NCI-H146 (cell line): ENCODE measurements around the gene DNLZ.
"Not testable (repeated sequence)": the region's sequence is repeated elsewhere in the genome, so short reads cannot be mapped to it uniquely, and the experiment has no call there.

Source experiments
- DNase-seq: peaks from one replicate; lab custom pipeline; 2025; lab: John Stamatoyannopoulos, UW

DNLZ gene

DNA sequence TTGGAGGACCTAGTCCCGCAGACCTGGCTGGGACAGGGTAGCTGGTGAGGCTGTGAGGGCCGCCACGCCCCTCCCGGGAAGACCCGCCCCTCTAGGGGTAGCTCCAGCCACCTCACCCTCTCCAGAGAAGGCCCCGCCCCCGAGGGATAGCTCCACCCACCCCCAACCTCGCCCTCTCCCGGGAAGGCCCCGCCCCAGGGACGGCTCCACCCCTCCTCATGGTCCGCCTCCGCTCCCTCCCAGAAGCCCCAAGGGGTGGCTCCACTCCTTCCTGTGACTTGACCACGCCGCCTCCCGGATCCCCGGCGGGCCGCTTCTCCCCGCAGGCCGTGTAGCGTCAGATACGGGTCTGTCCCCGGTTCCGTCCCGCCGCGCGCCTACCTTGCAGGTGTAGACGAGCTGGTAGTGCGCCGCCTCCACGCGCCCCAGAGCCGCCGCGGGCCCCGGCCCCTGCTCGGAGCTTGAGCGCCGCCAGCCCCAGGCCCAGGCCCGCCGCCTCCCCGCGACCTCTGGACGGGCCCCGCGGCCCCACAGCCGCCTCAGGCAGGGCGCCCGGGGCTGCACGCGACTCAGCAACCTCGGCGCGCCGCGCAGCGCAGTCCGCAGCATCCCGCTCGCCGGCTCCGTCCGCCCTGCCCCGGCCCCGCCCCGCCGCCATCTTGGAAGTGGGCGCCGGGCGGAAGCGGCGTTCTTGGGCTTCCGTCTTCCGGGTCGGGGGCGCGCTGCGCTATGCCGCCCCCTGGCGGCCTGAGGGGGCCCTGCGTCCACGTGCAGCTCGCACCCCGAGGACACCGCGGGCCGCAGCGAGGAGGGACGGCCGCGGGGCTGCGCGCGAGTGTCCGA, at the start of gene DNLZ:
DNLZ (minus strand) TSS at position 639 of the 843 bp plus-strand sequence; CDS start at position 609, 30 bp downstream.
- peak; percentile 90 for DNase-seq

DNA sequence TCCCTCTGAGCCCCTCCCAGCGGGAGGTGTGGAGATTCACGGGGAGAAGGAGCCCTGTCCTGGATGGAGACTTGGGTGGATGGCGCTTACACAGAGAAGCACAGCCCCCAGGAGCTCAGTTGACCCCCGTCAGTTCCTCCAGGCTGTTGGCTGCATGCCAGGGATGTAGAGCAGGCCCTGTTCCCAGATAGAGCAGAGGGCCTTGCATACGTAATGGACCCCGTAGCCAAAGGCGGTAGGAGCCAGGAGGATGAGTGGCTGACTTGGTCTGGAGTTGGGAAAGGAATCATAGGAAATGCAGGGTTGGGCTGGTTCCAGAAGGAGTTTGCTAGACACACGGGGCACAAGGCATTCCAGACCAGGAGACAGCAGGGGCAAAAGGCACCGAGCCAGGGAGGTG, 49.4 kb upstream of the DNLZ start:
- DNase-seq, result no peak

- DNase-seq, result no peak
These were observed 47.8 kb upstream of the DNLZ start for GRCh38 chr9:136411378-136411777.

DNA sequence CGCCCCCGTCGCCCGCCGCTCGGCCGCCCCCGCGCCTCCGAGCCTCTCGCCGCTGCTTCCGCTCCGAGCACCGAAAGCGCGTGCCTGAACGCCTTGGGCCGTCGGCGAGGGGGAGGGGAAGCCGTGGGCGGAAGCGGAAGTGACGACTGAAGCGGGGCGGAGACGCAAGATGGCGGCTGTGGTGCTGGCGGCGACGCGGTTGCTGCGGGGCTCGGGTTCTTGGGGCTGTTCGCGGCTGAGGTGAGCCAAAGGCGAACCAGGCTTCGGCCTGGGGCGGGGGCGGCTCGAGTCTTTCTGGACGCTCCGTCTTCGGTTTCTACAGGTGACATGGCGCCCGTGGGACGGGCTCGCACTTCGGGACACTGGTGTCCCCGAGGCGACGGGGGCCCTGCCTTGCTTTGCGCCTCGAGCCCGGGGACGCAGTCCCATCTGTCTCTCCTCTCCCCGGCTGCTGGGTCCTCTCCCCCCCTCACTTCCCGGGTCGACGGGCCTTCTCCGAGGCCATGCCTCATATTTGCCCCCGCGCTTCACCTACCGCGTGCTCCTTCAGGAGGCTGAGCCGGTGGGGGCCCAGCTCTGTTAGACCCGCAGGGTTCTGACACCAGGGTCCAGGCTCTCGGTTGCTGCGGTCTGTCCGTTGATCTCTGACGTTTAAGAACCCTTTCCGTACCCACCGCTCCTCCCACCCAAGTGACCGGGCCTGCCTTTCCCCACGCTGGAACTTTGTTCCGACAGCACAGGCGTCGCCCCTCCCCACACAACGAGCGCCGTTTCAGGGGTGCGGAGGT, 47.1 kb upstream of the DNLZ start, which contains the start of the genes ENTR1 and PMPCA:
ENTR1 (minus strand) TSS at position 115 of the 788 bp plus-strand sequence. CDS start 217 bp downstream, outside the sequence.
PMPCA (plus strand) TSS at position 159 of the 788 bp plus-strand sequence; CDS start at position 170, 11 bp downstream.
- DNase-seq, result peak; percentile 82

DNA sequence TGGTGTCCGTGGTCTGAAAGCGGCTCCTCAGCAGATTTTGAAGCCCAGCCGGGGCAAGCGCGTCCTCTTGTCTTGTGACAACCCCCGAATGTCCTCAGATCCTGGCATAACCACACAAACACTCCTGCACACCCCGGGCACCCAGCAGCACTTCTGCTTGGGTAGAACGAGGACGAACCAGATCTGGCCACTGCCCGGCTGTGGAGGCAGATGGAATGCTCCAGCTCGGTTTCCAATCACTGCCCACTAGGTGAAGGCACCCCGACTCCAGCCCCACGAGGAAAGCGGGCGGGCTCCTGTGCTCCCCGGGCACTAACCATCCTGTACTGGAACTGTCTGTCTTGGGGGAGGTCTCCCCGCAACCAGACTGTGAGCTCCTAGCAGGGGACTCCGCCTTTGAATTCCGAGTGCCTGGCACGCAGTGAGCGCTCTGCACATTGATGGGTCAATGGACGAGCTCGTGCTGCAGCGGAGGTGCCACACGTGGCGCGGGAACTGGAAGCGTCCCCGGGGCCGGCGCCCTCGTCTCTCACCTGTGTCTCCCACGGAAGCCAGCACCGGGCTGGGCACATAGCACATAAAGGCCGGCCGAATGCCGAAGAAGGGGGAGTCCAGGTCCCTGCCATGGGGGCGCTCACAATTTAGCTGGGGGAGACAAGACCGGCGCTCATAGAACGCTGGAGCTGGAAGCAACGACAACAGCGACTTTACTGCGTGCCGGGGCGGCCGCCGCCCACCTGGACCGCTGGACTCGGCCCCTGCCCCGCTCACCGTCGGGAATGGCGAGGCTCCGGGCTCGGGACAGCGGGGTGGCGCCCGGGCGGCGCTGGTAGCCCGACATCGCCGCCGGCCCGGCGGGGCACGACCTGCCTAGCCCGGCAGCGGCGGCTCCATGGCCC, 46.3 kb upstream of the DNLZ start:
- peak; percentile 16 for DNase-seq

DNA sequence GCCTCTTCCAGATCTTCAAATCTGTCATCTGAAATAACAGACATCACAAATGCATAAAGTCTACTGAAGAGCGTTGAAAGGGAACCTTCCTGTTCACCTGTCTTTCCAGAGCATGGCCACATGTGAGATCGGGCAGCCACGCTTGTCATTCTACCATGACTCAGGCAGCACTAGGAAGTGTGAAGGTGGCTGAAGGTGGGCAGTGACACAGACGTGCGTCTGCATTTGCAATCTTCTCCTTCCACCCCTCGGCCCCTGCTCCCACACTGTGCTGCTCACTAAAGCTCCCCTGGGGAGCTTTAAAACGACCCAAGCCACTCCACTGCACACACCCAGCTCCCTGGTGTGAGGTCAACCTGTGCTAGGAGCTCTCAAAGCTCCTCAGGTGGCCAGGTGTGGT, 44.4 kb upstream of the DNLZ start:
- DNase-seq, result no peak

- DNase-seq, result not testable (repeated sequence)
These were observed 43.5 kb upstream of the DNLZ start for GRCh38 chr9:136407061-136407460.

DNA sequence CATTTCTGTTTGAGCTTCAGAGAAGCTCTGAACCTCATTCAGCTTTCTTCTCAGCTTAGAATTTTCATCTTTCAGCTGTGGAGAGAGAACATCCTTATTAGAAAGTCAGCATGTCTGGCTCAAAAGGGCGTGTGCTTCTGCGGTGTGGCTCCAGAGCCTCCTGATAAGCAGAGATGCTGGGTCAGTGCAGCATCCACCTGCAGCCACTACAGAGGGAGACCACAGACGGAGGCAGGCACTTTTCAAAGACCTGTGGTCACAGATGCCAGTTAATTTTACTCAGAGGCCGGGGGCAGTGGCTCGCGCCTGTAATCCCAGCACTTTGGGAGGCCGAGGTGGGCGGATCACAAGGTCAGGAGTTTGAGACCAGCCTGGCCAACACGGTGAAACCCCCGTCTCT, 42.4 kb upstream of the DNLZ start:
- not testable (repeated sequence) for DNase-seq

- no peak for DNase-seq
These were observed 41.9 kb upstream of the DNLZ start for GRCh38 chr9:136405481-136405880.

- DNase-seq, result no peak
These were observed 41.2 kb upstream of the DNLZ start for GRCh38 chr9:136404801-136405136.

DNA sequence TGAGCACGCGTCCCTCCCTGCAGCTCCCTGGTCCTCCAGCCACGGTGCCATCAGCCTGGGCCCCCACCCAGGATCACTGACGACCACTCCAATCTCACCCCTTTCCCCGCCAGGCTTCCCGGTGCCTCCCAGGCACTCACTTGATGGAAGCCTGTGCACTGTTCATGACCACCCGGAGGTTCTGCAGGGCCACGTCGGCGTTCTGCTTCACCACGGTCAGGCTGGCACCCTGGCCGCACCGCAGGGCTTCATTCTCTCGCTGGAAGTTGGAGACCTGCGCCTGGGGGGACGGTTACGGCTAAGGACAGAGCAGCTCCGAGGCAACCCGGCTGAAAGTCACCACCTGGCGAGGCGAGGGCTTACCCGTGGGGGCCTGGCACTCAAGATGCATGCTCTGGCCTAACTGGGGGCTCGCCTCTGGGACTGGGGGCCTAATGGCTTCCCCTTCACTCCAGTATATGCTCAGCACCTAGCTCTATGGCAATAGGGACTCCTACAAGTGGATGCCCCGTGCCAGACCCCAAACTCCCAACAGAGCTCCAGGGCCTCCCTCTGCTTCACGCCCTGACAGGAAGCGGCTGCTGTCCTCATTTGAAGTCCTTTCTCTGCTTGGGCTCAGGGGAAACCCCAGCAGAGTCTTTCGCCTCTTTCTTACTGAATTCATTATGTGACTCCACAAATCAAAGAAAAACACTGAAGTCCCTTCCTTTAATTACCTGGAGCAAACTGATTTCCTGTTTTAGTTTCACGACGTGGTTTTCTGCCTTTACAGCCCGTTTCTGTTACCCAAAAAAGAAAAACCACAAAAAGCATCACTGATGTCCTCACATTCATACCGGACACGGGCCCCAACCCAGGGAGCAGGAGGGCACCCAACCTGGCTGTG, 40.6 kb upstream of the DNLZ start:
- no peak for DNase-seq

- DNase-seq, result no peak
These were observed 40.0 kb upstream of the DNLZ start for GRCh38 chr9:136403538-136403914.

GRCh38 chr9:136402067-136402466, 38.5 kb upstream of the DNLZ start:
- no peak for DNase-seq

- no peak for DNase-seq
These were observed 37.8 kb upstream of the DNLZ start for GRCh38 chr9:136401173-136401922.

- peak; percentile 84 for DNase-seq
These were observed 36.7 kb upstream of the DNLZ start, which contains the start of gene SNAPC4 for GRCh38 chr9:136400038-136400834. TSS of gene SNAPC4 (minus strand) at chr9:136400170. CDS start at chr9:136398428, 1,742 bp downstream.

DNA sequence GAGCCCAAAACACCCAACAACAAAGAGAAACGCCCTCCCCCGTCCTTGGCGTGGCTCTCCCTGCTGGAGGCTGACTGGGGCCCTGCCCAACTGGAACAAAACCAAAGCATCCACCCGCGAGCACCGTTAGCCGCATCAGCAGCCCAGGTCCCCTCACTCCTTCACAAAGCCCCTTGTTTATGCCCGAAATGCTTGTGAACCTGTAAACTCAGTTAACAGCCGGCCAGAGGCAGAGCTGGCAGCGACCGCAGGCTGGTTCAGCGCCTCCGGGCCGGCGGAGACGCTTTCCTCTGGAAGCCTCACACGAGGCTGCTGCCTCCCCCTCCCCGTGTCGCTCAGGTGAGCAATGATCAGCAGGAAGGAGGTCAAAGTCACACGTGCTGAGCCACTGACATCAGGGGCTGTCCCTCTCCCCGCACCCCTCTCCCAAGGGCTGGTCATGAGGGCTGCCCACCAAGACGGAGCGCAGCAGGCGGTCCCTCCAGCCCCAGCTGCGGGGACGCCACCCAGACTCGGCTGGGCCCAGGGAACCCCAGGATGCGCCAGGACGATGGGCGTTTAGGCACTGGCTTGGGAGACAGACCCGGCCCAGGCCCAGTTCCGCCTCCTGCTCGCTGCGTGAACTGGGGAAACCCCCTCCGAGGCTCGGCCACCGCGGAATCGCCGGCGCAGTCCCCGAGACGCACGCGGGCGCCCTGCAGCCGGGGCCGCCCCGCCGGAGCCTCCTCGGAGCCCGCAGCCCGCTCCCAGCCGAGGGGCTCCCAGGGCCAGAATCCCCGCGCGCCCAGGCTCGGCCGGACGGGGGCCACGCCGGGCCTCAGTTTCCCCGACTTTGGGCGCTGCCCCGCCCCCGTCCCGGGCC, 35.9 kb upstream of the DNLZ start:
- DNase-seq, result peak; percentile 34

DNA sequence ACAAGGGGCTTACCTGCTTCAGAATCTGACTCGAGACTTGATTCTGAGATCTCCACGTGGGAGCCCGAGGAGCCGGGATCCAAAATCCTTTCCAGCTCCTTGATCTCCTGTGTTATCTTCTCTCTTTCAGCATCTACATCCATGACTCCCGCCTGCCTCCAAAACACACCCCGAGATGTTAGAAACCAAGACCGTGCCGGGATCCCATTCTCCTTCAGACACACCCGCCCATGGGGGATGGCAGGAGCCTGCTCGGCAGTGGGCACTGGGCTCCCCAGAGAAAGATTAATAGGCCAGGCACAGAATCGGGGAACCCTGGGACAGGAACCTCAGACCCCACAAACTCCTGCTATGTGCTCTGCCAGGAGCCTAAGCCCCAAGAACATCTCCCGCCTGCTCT, 34.7 kb upstream of the DNLZ start:
- no peak for DNase-seq

DNA sequence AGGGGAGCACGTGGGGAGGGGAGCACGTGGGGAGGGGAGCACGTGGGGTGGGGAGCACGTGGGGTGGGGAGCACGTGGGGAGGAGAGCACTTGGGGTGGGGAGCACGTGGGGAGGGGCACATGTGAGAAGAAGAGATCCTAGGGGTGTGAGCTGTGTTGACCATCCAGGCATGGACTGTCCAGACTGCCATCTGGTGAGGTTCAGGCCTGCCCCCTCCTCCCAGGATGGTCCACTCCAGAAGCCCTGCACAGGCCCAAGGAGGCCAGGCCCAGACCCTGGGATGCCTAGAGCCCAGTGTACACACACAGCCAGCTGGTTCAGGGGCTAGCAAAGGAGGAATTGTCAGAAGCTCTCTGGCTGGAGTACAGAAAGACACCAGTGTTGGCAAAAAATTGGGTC, 34.1 kb upstream of the DNLZ start:
- no peak for DNase-seq

GRCh38 chr9:136396219-136396515, 32.6 kb upstream of the DNLZ start:
- DNase-seq, result no peak
